Measurements from ENCODE around the gene ARHGEF4. TPM values are rescaled to one million over a fixed set of nuclear protein-coding genes. Genes with fewer than 3 reads are reported as not detected.

Gene ARHGEF4
- polyA plus RNA-seq, 4 donors: 6.2 to 15.7 (median 7.8) TPM

- DNase-seq (ENCODE audit: low read depth in 4 of 4, low spot score in 3 of 4): no peak
Measured at GRCh38 chr2:130834091-130834930, 2.4 kb upstream of the ARHGEF4 start.

- DNase-seq (ENCODE audit: low read depth in 4 of 4, low spot score in 3 of 4): no peak
Measured at GRCh38 chr2:130834931-130835765, 1.6 kb upstream of the ARHGEF4 start.

- no peak for DNase-seq (ENCODE audit: low read depth in 4 of 4, low spot score in 3 of 4)
Measured at GRCh38 chr2:130835766-130836015, 1.0 kb upstream of the ARHGEF4 start.

DNA sequence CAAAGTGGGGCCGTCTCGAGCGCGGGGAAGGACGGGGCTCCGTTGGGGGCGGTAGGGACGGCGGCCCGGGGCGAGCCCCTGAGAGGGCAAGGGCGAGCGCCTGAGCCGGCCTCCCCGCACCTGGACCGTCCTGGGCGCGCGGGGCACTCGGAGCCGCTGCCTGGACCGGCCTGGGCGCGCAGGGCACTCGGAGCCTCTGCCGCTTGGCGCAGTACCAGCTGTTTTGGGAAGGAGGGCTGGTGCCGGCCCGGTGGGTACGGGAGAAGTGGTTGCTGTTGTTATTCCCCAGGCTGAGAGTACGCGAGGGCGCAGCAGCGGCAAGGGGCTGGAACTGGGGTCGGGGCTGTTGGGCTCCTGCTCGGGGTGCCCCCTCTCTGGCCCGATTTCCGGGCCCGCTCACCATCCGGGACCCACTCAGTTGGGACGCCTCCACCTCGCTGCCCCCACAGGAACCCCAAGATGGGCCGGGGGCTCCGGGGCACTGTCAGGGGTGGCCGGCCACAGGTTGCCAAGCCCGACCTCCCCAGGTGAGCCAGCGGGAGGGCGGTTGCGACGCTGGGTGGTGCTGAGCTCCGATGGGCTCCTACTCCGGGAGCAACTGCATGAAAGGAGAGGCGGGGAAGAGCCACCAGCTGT is 579 bp downstream of the ARHGEF4 start:
- DNase-seq (ENCODE audit: low read depth in 4 of 4, low spot score in 3 of 4): no peak

GRCh38 chr2:130837811-130838565 is 1.3 kb downstream of the ARHGEF4 start:
- no peak for DNase-seq (ENCODE audit: low read depth in 4 of 4, low spot score in 3 of 4)

DNA sequence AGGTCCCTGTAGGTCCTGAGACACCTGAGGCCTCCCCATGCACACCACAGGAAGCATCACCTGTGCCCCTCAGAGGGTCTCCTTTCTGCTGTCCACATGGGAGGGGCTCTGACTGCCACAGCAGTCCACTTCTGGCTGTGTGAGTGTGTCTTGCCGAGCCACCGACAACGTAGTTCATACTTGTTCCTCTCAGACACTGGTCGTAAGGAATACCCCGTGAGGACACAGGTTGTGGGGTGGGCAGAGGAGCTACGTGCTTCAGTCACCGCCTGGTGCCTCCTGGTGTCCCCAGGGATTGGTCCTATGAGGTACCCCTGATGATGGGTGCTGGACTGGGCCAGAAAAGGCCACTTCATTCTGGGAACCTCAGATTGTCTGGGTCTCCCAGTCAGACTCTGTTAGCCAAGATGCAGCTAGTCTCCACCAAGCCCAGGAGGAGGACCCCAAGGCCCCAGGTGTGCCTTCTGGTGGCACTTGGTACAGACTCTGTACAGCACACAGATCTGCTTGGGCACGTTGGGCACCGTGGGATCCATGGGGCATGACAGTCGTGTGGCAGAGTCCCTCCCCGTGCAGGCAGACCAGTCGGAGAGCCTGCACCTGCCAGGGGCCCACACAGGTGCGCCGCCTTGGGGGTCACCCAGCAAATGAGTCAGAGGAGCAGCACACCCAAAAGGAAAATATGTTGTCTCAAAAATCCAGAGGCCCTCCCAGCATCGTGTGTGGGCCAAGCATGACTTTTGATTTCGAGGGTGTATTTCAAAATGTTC is 2.5 kb downstream of the ARHGEF4 start:
- no peak for DNase-seq (ENCODE audit: low read depth in 4 of 4, low spot score in 3 of 4)

DNA sequence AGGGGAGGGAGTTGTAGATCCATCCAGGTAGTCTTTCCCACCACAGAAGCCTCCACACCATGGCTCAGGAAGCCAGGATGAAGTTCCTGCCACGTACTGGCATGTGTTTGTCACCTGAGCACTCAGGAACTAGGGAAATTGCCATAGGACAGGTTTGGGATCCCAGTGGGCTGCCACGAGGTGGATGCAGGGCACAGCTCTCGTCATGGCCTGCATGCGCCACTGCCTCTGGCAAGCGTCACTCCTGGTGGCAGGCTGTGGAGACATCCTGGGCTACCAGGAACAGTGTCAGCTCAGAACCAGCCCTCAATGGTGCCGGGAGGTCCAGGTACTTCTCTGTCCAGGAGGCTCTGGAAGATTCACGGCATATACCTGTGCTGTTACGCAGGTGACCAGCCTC is 3.8 kb downstream of the ARHGEF4 start:
- DNase-seq (ENCODE audit: low read depth in 4 of 4, low spot score in 3 of 4): no peak

GRCh38 chr2:130841741-130842365 is 5.1 kb downstream of the ARHGEF4 start:
- DNase-seq (ENCODE audit: low read depth in 4 of 4, low spot score in 3 of 4): no peak

DNA sequence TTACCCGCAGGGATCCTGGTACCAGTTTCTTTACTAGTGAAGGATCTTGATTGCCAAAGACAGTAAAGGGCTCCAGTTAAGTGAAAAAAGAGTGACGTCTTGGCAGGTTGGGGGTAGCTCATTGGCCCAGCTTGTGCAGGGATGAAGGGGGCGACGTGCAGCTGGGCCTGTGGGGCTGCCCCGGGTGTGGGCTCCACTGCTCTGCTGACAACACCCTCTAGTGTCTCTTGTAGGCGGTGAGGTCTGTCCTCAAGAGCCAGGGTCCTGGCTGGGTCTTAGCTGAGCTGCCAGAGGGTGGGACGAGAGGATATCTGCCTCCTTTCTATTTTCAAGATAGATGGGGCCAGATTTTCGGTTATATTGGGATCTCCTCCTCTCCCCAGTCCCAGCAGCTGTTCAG is 6.1 kb downstream of the ARHGEF4 start:
- DNase-seq (ENCODE audit: low read depth in 4 of 4, low spot score in 3 of 4): no peak

GRCh38 chr2:130843321-130843985 is 6.7 kb downstream of the ARHGEF4 start:
- no peak for DNase-seq (ENCODE audit: low read depth in 4 of 4, low spot score in 3 of 4)

GRCh38 chr2:130844161-130844560 is 7.4 kb downstream of the ARHGEF4 start:
- no peak for DNase-seq (ENCODE audit: low read depth in 4 of 4, low spot score in 3 of 4)

DNA sequence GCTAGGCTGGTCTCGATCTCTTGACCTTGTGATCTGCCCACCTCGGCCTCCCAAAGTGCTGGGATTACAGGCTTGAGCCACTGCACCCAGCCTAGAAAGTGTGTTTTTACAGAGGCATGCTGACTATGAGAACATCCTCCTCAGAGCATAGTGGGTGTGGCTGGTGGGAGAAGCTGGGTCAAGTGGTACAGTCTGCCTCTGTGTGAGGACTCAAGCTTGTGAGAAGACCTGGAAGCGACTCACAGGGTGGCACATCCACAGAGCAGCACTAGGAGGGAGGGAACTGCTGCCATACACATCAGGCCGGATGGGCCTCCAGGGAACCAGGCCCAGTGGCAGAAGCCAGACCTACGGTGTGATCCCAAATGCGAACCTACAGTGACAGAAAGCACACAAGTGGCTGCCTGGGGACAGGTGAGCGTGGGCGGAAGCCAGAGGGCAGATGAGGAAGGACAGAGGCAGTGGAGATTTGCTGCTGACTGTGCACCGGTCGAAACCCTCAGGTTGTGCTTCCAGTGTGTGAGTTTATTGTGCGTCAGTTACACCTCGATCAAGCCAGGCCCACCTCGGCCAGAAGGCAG is 8.9 kb downstream of the ARHGEF4 start:
- no peak for DNase-seq (ENCODE audit: low read depth in 4 of 4, low spot score in 3 of 4)

- no peak for DNase-seq (ENCODE audit: low read depth in 4 of 4, low spot score in 3 of 4)
Measured at GRCh38 chr2:130846233-130846632, 9.5 kb downstream of the ARHGEF4 start.

DNA sequence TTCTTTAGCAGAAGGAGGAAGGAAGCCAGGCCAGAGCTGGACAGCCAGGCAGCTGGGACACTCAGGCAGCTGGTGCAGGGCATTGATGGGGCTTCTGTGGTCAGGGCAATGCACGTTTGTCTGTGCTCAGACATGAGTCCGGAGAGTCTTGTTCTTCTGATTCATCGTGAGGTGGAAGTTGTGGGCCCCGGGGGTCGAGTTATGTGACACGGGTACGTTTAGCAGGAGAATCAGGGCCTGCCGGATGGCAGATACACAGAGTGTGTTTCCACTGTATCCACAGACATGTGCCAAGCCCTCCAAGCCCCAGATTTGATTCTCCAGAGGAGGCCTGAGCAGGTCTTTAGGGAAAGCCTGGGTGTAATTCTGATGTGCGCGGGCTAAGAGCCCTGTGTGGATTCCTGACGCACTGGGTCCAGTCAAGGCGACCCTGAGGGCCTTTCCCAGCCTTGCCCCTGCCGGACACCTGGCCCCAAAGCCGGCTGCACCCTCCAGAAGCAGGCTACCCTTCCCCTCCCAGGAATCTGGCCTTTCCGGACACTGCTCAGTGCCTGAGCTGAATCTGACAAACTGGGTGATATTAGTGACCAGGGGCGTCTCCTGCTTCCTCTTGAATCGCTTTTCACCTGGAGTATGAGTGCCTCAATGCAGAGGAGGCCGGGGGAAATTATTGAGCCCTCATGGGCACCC is 10.1 kb downstream of the ARHGEF4 start:
- no peak for DNase-seq (ENCODE audit: low read depth in 4 of 4, low spot score in 3 of 4)

DNA sequence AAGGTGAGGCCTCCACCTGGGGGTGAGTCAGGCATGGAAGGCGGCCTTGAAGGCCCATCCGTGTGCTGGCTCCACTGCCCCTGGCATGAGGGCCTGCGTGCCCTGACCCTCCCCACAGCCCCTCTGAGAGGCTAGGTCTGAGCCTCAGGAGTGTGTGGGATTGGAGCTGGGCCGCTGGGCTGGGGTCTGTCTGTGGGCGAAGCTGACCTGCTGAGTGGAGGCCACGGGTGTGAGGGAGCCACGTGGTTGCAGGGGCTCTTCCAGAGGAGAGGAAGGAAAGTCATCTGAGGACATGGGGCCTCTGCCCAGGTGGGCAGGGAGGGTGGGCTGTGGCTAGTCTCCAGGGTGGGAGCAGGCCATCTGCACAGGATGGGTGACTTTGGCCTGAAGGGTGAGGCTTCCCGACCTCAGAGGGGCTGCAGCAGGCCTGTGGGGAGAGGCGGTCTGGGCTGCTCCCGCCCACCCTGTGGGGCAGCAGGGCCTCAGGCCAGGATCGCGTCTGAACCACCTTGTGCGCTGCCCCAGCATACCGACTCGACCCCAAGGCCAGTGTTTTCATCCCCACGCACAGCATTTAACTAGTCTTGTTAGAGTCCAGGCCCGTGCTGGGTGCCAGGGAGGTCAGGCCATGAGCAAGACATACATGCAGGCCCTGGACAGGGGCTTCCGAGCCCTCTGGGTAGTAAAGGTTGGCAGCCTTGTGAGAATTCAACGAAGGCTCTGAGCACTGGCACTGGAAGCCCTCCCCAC is 11.2 kb downstream of the ARHGEF4 start:
- no peak for DNase-seq (ENCODE audit: low read depth in 4 of 4, low spot score in 3 of 4)

- DNase-seq (ENCODE audit: low read depth in 4 of 4, low spot score in 3 of 4): no peak
Measured at GRCh38 chr2:130848526-130849210, 12.0 kb downstream of the ARHGEF4 start.
